DMS53 treated with DMSO at 0.1 percent for 48 hours (cell line): Measurements from ENCODE around the gene ZMAT5.

Source experiments
- DNase-seq: peaks from one replicate; lab custom pipeline; 2025; ENCODE audit not compliant: unreplicated experiment; lab: John Stamatoyannopoulos, UW

ZMAT5 gene

GRCh38 chr22:29732883-29733282 lies 33.9 kb downstream of the ZMAT5 start:
- DNase-seq: no peak

- no peak for DNase-seq
Measured at GRCh38 chr22:29731058-29731850, 35.6 kb downstream of the ZMAT5 start.

- no peak for DNase-seq
Measured at GRCh38 chr22:29729161-29729560, 37.6 kb downstream of the ZMAT5 start.

- no peak for DNase-seq
Measured at GRCh38 chr22:29727131-29727523, 39.7 kb downstream of the ZMAT5 start.

GRCh38 chr22:29726512-29727130 lies 40.2 kb downstream of the ZMAT5 start:
- DNase-seq: no peak

- DNase-seq: no peak
Measured at GRCh38 chr22:29726106-29726505, 40.7 kb downstream of the ZMAT5 start.

- no peak for DNase-seq
Measured at GRCh38 chr22:29724843-29725242, 42.0 kb downstream of the ZMAT5 start.

- no peak for DNase-seq
Measured at GRCh38 chr22:29723766-29724165, 43.0 kb downstream of the ZMAT5 start.

- no peak for DNase-seq
Measured at GRCh38 chr22:29722587-29722986, 44.2 kb downstream of the ZMAT5 start.

GRCh38 chr22:29722151-29722550 lies 44.7 kb downstream of the ZMAT5 start:
- DNase-seq: no peak

- DNase-seq: no peak
Measured at GRCh38 chr22:29720811-29721323, 45.9 kb downstream of the ZMAT5 start.

- no peak for DNase-seq
Measured at GRCh38 chr22:29719899-29720645, 46.7 kb downstream of the ZMAT5 start, which contains the start of gene CABP7. Gene CABP7 (plus strand): TSS chr22:29720003. CDS start chr22:29720425, 422 bp downstream.

- DNase-seq: no peak
Measured at GRCh38 chr22:29718949-29719898, 47.6 kb downstream of the ZMAT5 start.

- no peak for DNase-seq
Measured at GRCh38 chr22:29717789-29718188, 49.0 kb downstream of the ZMAT5 start.

- DNase-seq: no peak
Measured at GRCh38 chr22:29716814-29717545, 49.8 kb downstream of the ZMAT5 start.

- no peak for DNase-seq
Measured at GRCh38 chr22:29715705-29716104, 51.1 kb downstream of the ZMAT5 start.

GRCh38 chr22:29715240-29715639 lies 51.6 kb downstream of the ZMAT5 start:
- no peak for DNase-seq

- no peak for DNase-seq
Measured at GRCh38 chr22:29713156-29713727, 53.6 kb downstream of the ZMAT5 start.

- DNase-seq: no peak
Measured at GRCh38 chr22:29712119-29712518, 54.7 kb downstream of the ZMAT5 start.
